GM18867 (cell line): Measurements from ENCODE around the gene TIPARP.
"Not testable (repeated sequence)": the region's sequence is repeated elsewhere in the genome, so short reads cannot be mapped to it uniquely, and the experiment has no call there.

Experiments
- ATAC-seq: cut with Tn5 transposase; IDR thresholded peaks from one replicate; pipeline ENCODE4 v1.9.1; 2021; ENCODE audit warnings: mild to moderate bottlenecking, moderate library complexity; ENCODE audit not compliant: unreplicated experiment

TIPARP gene

DNA sequence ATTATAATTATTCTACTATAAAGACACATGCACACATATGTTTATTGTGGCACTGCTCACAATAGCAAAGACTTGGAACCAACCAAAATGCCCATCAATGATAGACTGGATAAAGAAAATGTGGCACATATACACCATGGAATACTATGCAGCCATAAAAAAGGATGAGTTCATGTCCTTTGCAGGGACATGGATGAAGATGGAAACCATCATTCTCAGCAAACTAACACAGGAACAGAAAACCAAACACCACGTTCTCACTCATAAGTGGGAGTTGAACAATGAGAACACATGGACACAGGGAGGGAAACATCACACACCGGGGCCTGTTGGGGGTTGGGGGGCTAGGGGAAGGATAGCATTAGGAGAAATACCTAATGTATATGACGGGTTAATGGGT lies 62.7 kb downstream of the TIPARP start:
- ATAC-seq, result not testable (repeated sequence)

DNA sequence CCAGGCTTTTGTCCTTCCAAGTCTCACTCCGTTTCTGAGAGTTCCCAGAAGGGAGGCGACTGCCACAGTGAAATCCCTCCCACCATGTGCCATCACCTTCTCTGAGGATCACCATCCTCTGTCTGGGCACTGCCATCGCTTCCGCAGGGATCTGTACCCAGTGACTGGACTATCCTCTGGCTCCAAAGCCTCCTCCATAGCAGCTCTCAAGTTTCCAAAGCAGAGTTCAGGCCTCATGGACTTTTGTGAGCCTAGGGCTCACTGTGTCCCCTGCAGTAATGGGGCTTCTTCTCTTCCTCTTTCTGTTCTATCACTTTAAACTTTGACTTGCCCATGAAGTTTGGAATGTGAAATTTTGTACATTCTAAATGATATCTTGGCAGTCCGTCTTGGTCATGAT lies 63.9 kb downstream of the TIPARP start:
- ATAC-seq, result no peak

DNA sequence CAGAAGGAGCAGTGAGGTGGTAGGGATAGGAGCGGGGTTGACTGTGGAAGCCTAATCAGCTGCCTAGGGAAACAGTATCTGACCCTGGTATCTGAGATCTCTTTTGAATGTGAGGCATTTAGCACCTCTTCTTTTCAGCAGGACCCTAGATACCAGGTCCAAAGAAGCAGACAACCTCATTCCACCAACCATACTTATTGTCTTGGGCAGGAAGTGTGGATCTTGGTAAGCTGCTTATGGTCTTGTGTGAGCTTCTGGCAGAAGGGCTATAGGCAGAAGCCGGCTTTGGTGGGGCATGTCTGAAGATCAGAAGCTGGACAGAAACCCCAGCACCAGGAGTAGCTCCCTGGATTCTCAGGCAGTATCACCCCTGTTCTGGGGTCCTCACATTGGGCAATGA lies 65.6 kb downstream of the TIPARP start:
- ATAC-seq, result no peak

GRCh38 chr3:156740581-156740980 lies 66.2 kb downstream of the TIPARP start:
- ATAC-seq, result not testable (repeated sequence)

DNA sequence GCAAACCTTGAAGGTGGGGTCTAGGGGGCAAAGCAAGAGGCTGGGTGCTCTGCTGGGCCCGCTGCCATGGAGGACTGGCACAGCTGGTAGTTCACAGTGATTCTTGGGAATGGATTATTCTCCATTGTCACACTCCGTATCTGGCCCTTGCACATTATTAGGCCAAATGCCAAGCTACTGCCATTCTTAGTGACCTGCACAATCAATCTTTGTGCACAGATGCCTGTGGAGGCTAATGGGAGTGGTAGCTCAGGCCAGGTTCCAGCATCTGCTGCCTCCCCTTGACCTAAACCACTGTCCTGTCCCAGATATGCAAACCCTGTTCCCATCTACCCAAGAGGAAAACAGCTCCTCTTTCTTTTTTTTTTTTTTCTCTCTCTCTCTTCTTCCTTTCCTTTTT lies 67.5 kb downstream of the TIPARP start:
- ATAC-seq, result no peak

DNA sequence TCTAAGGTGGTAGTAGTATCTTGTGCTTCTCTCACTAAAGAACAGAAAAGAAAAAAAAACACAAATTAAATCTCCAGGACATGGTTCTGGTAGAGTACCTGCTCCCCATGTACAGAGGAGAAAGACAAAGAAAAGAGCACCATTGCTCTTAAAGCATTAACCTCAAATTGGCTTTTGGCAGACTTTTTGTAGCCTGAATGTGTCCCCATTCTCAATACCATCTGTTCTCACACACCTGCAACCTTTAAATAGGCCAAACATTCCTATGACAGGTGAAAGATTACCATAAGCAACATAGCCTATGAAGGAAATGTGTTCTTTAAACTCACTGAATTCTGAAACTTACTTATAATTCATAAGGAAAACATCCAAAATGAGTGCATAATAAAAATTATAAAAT lies 68.0 kb downstream of the TIPARP start:
- ATAC-seq, result no peak

DNA sequence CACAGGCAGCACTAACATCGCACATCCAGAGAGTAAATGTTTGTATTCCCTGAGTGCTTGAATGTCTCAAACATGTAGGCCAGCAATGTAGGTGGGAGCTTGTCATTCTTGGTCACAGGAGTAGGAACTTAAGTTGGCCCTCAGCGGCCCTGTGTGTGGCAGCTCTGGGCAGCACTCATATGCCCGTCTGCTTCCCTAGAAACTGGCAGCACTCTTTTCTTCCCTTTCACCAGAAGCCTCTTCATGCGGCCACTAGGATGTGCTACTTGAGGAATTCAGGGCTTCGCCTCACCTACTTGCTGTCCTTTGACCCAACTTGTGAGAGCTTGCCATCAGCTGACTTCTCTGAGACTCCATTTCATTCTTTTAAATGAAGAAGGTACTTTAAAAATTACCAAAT lies 69.5 kb downstream of the TIPARP start:
- no peak for ATAC-seq

DNA sequence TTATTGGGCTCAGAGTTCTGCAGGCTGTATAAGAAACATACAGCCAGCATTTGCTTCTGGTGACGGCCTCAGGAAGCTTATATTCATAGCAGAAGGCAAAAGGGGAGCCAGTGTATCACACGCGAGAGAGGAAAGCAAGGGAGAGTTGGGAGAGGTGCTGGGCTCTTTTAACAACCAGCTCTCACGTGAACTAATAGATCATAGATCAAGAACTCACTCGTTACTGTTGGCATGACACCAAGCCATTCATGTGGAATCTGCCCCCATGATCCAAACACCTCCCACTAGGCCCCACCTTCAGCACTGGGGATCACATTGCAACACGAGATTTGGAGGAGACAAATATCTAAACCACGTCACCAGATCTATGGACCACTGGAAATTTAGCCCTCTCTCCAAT lies 70.2 kb downstream of the TIPARP start:
- no peak for ATAC-seq

DNA sequence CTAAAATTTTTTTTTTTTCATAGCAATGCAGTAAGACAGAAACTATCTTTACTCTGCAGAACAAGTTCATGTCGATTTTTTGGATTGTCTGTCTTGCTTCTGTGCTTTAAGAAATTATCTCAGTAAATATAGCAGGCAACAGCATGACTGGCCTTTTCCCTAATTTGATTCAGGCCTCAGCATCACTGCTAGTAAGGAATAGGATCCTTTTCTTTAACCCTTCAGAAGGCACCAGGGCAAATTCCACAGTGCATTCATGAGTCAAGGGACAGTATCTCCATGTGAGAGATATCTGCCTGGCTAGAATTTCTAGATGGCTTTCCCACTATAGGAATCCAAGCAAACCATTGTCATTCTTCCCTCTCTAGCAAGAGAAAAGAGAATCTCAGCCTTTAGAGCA lies 71.4 kb downstream of the TIPARP start:
- no peak for ATAC-seq

DNA sequence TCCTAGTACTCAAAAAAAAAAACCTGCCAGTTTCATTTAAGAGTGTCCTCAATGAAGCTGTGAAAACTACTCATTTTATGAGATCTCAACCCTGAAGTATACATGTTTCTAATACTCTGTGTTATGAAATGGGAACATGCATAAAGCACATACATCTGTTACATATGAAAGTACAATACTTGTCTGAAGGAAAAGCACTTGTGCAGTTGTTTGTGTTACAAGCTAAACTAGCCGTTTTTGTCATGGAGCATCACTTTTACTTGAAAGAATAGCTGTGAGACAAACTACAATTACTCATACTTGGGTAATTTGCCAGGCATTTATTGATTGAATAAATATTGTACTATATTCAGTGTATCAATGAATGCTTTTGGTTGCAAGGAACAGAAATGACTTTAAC lies 72.7 kb downstream of the TIPARP start:
- no peak for ATAC-seq

DNA sequence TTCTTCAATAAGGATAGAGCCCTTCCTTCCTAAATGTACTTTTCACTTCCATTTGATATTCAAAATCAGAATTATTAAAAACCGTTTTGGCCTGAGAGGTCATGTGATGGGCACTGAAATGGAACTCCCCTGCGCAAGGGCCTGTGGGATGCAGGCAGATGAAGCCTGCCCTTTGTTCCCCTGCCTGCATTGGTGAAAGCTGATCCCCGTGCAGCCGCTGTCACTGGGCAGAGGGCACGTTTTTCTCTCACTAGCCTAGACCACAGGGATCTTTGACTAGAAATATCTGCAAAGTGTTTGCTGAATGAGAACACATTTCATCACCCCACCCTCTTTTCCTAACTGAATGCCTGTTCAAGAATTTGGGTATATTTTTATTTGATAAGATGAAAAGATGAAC lies 74.9 kb downstream of the TIPARP start:
- ATAC-seq, result no peak

- ATAC-seq, result no peak
Measured at GRCh38 chr3:156750191-156750873, 75.9 kb downstream of the TIPARP start.

DNA sequence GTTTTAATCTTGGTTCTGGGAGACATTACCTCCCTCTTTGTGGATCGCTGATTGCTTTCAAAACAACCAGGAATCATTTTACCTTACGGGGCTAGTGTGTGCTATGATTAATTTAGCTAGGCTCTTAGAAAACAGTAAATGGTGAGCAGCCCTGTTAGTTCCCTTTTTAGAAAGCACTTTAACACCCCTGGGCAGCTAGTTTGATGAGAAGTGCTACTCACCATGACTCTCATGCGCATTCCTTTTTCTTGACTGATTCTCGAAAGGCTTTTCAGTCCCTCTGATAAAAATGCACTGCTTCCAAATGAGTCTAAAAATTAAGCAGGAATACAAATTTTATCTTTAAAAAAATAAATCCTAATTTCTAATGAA lies 76.5 kb downstream of the TIPARP start:
- ATAC-seq, result no peak

DNA sequence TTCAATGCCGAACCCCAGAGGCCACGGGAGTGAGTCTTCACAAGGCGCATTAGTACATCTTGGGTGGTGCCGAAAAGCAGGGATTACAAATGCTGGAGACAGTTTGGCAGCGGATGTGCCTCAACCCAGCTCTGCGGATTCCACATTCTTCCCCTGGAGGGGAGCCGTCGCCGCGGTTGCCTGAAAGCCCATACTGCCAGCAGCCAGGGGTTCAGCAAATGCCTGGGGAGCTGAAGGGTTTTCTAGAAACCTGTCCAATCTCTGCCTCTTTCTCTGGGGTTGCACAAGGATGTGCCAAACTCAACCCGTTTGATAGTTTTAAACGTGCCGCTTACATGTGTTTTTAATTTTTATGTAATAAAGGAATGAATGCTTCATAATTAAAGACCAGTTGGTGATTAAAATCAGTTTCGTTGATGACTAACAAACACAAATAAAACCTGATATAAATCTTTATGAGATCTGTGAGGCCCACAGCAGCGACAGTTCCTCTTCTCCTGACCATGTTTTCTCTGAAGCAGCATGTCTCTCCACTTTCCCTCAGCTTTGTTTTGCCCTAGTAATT lies 77.2 kb downstream of the TIPARP start:
- no peak for ATAC-seq
